Osteoblast (primary cell): Measurements from ENCODE around the gene MUC5AC. TPM values are rescaled to one million over a fixed set of nuclear protein-coding genes. Genes with fewer than 3 reads are reported as not detected.

ENCODE experiments used
- DNase-seq: peaks from one replicate; pipeline ENCODE4 v3.0.0; 2011; ENCODE audit warnings: low spot score, mixed read lengths; ENCODE audit not compliant: insufficient read length; ENCODE audit errors: missing footprints
- H2AFZ ChIP-seq: 2 replicates; pipeline ENCODE4 v1.6.0; 2011; ENCODE audit warnings: mild to moderate bottlenecking, low read length
- H3K27ac ChIP-seq: 2 replicates; pipeline ENCODE4 v1.5.1; 2011; ENCODE audit warnings: mild to moderate bottlenecking, low read depth, low read length, moderate library complexity
- H3K27me3 ChIP-seq: 2 replicates; pipeline ENCODE4 v1.6.0; 2012; ENCODE audit warnings: mild to moderate bottlenecking, control low read depth, inconsistent platforms, low read length, moderate library complexity; ENCODE audit not compliant: insufficient read depth
- H3K36me3 ChIP-seq: 2 replicates; pipeline ENCODE4 v1.5.1; 2011; ENCODE audit warnings: mild to moderate bottlenecking, low read length, control low read depth, moderate library complexity; ENCODE audit not compliant: insufficient read depth
- H3K4me1 ChIP-seq: 2 replicates; pipeline ENCODE4 v1.5.1; 2011; ENCODE audit warnings: mild to moderate bottlenecking, low read length, control low read depth, moderate library complexity; ENCODE audit not compliant: insufficient read depth
- H3K4me2 ChIP-seq: 2 replicates; pipeline ENCODE4 v1.6.0; 2011; ENCODE audit warnings: mild to moderate bottlenecking, low read length; ENCODE audit not compliant: insufficient read depth
- H3K4me3 ChIP-seq: fragments of 200-600 bp; sonication (generic); 3 replicates; pipeline ENCODE4 v1.5.1; 2012; ENCODE audit warnings: mild to moderate bottlenecking, low read length, inconsistent platforms; ENCODE audit not compliant: insufficient read depth
- H3K79me2 ChIP-seq: 2 replicates; pipeline ENCODE4 v1.6.0; 2012; ENCODE audit warnings: mild to moderate bottlenecking, low read length, control low read depth, inconsistent platforms; ENCODE audit not compliant: insufficient read depth
- H3K9me3 ChIP-seq: 2 replicates; pipeline ENCODE4 v1.5.1; 2011; ENCODE audit warnings: low read depth, low read length, control low read depth
- H4K20me1 ChIP-seq: 2 replicates; pipeline ENCODE4 v1.6.0; 2012; ENCODE audit warnings: mild to moderate bottlenecking, low read length, control low read depth; ENCODE audit not compliant: insufficient read depth
- CTCF ChIP-seq: IDR thresholded peaks from 2 replicates; pipeline ENCODE4 v1.5.1; 2011; ENCODE audit warnings: mild to moderate bottlenecking, low read depth, low read length, moderate library complexity; ENCODE audit errors: extremely low read depth
- total RNA-seq: library from RNA; depleted of rRNA; stranded (reverse); fragments of >200 nt; gene quantifications from 2 replicates; pipeline ENCODE4 v1.2.3, GENCODE V29; 2012

Gene MUC5AC
- total RNA-seq, 1 donor = not detected

- DNase-seq = peak; percentile 79
- H3K79me2 ChIP-seq = no peaks in the 10 kb centered on the region
- H2AFZ ChIP-seq = no peak overlapping the region
- H3K36me3 ChIP-seq = no peaks in the 10 kb centered on the region
- H3K9me3 ChIP-seq = no peaks in the 10 kb centered on the region
- no peaks in the 10 kb centered on the region for H4K20me1 ChIP-seq
- H3K27ac ChIP-seq = no peak overlapping the region
- no peak for TF ChIP-seq CTCF
- H3K4me2 ChIP-seq = no peak overlapping the region
- no peaks in the 10 kb centered on the region for H3K4me1 ChIP-seq
- H3K4me3 ChIP-seq = no peak overlapping the region
- no peaks in the 10 kb centered on the region for H3K27me3 ChIP-seq
These were observed 71.8 kb downstream of the MUC5AC start for GRCh38 chr11:1229471-1230120.

GRCh38 chr11:1230121-1230455 is 72.3 kb downstream of the MUC5AC start:
- Histone ChIP-seq H4K20me1 (no peaks in the 10 kb centered on the region), H3K27ac (no peak overlapping the region), H3K4me3 (no peak overlapping the region), H2AFZ (no peak overlapping the region), H3K79me2 (no peaks in the 10 kb centered on the region), H3K27me3 (no peaks in the 10 kb centered on the region), H3K36me3 (no peaks in the 10 kb centered on the region), H3K4me2 (no peak overlapping the region), H3K4me1 (no peaks in the 10 kb centered on the region), H3K9me3 (no peaks in the 10 kb centered on the region)
- peak; percentile 89 for DNase-seq
- no peak for TF ChIP-seq CTCF

- H3K4me3 ChIP-seq = no peak overlapping the region
- H3K27ac ChIP-seq = no peak overlapping the region
- H3K36me3 ChIP-seq = no peaks in the 10 kb centered on the region
- no peaks in the 10 kb centered on the region for H3K9me3 ChIP-seq
- H3K4me1 ChIP-seq = no peaks in the 10 kb centered on the region
- no peaks in the 10 kb centered on the region for H3K27me3 ChIP-seq
- H2AFZ ChIP-seq = no peak overlapping the region
- H4K20me1 ChIP-seq = no peaks in the 10 kb centered on the region
- no peak overlapping the region for H3K4me2 ChIP-seq
- peak; percentile 90 for DNase-seq
- TF ChIP-seq CTCF = no peak
- no peaks in the 10 kb centered on the region for H3K79me2 ChIP-seq
These were observed 73.0 kb downstream of the MUC5AC start for GRCh38 chr11:1230456-1231395.

GRCh38 chr11:1231396-1232020 is 73.8 kb downstream of the MUC5AC start:
- Histone ChIP-seq H3K36me3 (no peaks in the 10 kb centered on the region), H3K27me3 (no peaks in the 10 kb centered on the region), H3K9me3 (no peaks in the 10 kb centered on the region), H3K4me3 (no peak overlapping the region), H2AFZ (no peak overlapping the region), H3K27ac (no peak overlapping the region), H3K79me2 (no peaks in the 10 kb centered on the region), H3K4me1 (no peaks in the 10 kb centered on the region), H3K4me2 (no peak overlapping the region), H4K20me1 (no peaks in the 10 kb centered on the region)
- no peak for DNase-seq
- TF ChIP-seq CTCF = no peak
